Nephron progenitor cell (in vitro differentiated cells): ENCODE measurements around the gene CAMKMT.

Source experiments
- DNase-seq: peaks from one replicate; pipeline ENCODE4 v3.0.0; 2021
- H3K27ac Mint-ChIP-seq: 2 replicates; pipeline ENCODE4 v1.8.0; 2021; ENCODE audit warnings: mild to moderate bottlenecking, moderate library complexity, mixed read lengths
- H3K27me3 Mint-ChIP-seq: 2 replicates; pipeline ENCODE4 v1.8.0; 2021; ENCODE audit warnings: mild to moderate bottlenecking, low read depth, mixed read lengths; ENCODE audit not compliant: poor library complexity
- H3K36me3 Mint-ChIP-seq: 2 replicates; pipeline ENCODE4 v1.8.0; 2021; ENCODE audit warnings: low read depth, mixed read lengths
- H3K4me1 Mint-ChIP-seq: 2 replicates; pipeline ENCODE4 v1.8.0; 2021; ENCODE audit warnings: mixed read lengths
- H3K4me3 Mint-ChIP-seq: 2 replicates; pipeline ENCODE4 v1.8.0; 2021; ENCODE audit warnings: mild to moderate bottlenecking, moderate library complexity, mixed read lengths
- H3K9me3 Mint-ChIP-seq: 2 replicates; pipeline ENCODE4 v1.8.0; 2021; ENCODE audit warnings: mild to moderate bottlenecking, moderate library complexity, mixed read lengths
- TF ChIP-seq, protein P1 (sequence below): fragments of 200-600 bp; sonication (generic); IDR thresholded peaks from 2 replicates; pipeline ENCODE4 v1.5.0; 2021; ENCODE audit warnings: antibody characterized with exemption

Gene CAMKMT

DNA sequence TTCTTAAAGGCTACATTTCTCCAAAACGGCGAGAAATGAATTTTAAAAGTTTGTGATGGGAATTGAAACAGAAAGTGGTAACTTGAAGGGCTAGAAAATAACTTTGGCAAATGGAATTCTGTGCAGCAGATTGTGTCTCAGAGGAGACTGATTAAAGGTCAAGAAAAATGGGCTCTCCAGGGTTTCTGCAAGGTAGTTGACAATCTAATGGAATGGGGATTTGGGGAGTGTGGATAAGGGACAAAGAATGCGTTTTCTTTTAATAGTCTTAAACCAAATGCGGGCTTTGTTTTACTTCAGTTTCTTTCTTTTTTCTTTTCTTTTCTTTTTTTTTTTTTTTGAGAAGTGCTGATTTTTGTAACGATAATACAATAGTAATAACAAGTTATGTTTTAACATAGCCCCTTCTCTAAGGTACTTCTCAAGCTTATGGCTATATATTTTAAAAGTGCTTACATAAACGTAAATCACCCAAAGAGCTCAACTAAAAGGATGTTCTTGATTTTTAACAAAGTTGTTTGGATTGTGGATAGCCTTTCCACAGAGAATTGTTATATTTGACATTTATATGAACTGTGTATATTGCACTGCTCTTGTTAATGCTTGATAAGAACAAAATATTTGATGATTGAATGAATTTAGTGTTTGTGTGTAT is 36.6 kb downstream of the CAMKMT start:
- Mint-ChIP-seq H3K27ac (peak overlapping the region; percentile 16), H3K4me1 (no peaks in the 10 kb centered on the region), H3K36me3 (no peaks in the 10 kb centered on the region), H3K9me3 (no peaks in the 10 kb centered on the region), H3K4me3 (no peak overlapping the region), H3K27me3 (peaks cover 12% of the 10 kb centered on the region)
- TF ChIP-seq, protein P1, sequence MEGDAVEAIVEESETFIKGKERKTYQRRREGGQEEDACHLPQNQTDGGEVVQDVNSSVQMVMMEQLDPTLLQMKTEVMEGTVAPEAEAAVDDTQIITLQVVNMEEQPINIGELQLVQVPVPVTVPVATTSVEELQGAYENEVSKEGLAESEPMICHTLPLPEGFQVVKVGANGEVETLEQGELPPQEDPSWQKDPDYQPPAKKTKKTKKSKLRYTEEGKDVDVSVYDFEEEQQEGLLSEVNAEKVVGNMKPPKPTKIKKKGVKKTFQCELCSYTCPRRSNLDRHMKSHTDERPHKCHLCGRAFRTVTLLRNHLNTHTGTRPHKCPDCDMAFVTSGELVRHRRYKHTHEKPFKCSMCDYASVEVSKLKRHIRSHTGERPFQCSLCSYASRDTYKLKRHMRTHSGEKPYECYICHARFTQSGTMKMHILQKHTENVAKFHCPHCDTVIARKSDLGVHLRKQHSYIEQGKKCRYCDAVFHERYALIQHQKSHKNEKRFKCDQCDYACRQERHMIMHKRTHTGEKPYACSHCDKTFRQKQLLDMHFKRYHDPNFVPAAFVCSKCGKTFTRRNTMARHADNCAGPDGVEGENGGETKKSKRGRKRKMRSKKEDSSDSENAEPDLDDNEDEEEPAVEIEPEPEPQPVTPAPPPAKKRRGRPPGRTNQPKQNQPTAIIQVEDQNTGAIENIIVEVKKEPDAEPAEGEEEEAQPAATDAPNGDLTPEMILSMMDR, result no peak
- no peak for DNase-seq

DNA sequence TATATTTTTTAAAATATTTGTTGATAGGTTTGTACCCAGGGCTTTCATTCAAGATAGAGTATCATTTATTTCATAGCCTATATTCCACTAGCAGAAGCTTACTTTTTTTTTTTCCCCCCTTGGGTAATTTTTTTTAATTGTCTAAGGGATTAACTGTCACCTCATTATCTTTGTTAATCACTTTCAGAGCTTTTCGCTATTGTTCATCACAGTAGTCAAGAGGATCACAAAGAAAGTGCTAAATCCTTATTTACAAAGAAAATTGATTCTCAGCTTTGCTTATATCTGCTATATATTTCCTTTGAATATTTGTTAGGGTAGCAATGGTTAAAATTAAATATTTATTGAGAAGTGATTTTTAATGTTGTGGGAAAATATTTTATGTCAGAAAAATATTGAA is 59.0 kb downstream of the CAMKMT start:
- peaks cover 7% of the 10 kb centered on the region for H3K9me3 Mint-ChIP-seq
- no peak overlapping the region for H3K27ac Mint-ChIP-seq
- no peak for DNase-seq
- H3K4me3 Mint-ChIP-seq, result no peak overlapping the region
- TF ChIP-seq, protein P1, result no peak
- no peaks in the 10 kb centered on the region for H3K27me3 Mint-ChIP-seq
- H3K36me3 Mint-ChIP-seq, result peaks cover 3% of the 10 kb centered on the region
- H3K4me1 Mint-ChIP-seq, result no peaks in the 10 kb centered on the region

- peaks cover 22% of the 10 kb centered on the region for H3K9me3 Mint-ChIP-seq
- no peak overlapping the region for H3K4me3 Mint-ChIP-seq
- no peak for DNase-seq
These were observed 62.5 kb downstream of the CAMKMT start for GRCh38 chr2:44424211-44424610.

DNA sequence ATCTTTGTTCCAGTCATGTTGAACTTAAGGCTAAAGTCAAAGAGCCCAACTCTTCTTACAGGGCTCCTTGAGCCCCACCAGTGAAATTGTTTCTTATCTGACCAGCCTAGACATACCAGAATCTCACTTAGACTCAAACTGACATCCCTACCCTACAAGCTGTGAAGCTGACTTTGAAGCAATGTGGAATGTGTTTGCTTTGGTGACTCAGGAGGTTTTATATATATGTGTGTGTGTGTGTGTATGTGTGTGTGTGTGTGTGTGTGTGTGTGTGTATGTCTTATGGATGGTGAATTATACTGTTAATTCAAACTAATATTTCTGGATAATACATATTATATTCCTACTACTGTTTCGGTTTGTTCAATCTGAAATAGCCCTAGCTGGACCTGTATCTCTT is 67.3 kb downstream of the CAMKMT start:
- Mint-ChIP-seq H3K4me1 (no peaks in the 10 kb centered on the region), H3K9me3 (peaks cover 15% of the 10 kb centered on the region), H3K36me3 (peaks cover 5% of the 10 kb centered on the region), H3K4me3 (no peak overlapping the region), H3K27me3 (peaks cover 3% of the 10 kb centered on the region), H3K27ac (no peak overlapping the region)
- DNase-seq, result no peak
- TF ChIP-seq, protein P1, result no peak

More at GRCh38 chr2:44424211-44424610, 62.5 kb downstream of the CAMKMT start:
- Mint-ChIP-seq H3K36me3 (peaks cover 5% of the 10 kb centered on the region), H3K4me1 (no peaks in the 10 kb centered on the region), H3K27ac (no peak overlapping the region), H3K27me3 (peaks cover 3% of the 10 kb centered on the region)
- TF ChIP-seq, protein P1, result no peak

- Mint-ChIP-seq H3K4me1 (no peaks in the 10 kb centered on the region), H3K27ac (no peak overlapping the region), H3K27me3 (peaks cover 3% of the 10 kb centered on the region), H3K36me3 (peaks cover 5% of the 10 kb centered on the region), H3K9me3 (peaks cover 15% of the 10 kb centered on the region), H3K4me3 (no peak overlapping the region)
- DNase-seq, result no peak
- TF ChIP-seq, protein P1, result no peak
These were observed 68.6 kb downstream of the CAMKMT start for GRCh38 chr2:44430342-44430741.

DNA sequence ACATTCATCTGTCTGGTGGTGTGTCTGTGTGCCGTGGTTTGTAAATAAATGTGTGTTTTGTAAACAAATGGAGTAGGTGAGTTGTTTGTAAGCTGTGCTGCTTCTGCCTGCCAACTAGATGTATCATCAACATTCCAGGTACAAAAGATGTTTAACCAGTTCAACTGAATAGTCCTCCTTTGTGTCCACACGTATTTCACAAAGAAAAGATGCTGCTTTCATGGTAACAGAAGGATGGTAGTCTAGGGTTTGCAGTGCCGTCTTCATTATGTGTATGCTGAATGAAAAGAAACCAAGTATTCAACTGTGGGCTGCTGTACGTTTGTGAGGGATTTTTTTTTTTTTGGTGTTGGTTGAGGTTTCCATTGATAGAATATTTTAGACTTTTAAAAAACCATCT is 72.1 kb downstream of the CAMKMT start:
- no peaks in the 10 kb centered on the region for H3K36me3 Mint-ChIP-seq
- no peak overlapping the region for H3K27ac Mint-ChIP-seq
- no peak for DNase-seq
- TF ChIP-seq, protein P1, result no peak
- H3K4me3 Mint-ChIP-seq, result no peak overlapping the region
- H3K4me1 Mint-ChIP-seq, result no peaks in the 10 kb centered on the region
- H3K9me3 Mint-ChIP-seq, result no peaks in the 10 kb centered on the region
- H3K27me3 Mint-ChIP-seq, result peaks cover 10% of the 10 kb centered on the region
